22Rv1 (cell line): ENCODE results near the gene LTBP1.

ENCODE experiments used
- H3K27ac ChIP-seq: fragments of 450-650 bp; 2 replicates; pipeline ENCODE4 v1.5.1; 2017
- ZFX ChIP-seq: fragments of 450-650 bp; IDR thresholded peaks from 2 replicates; pipeline ENCODE4 v1.6.1; 2017; ENCODE audit warnings: antibody characterized with exemption, borderline replicate concordance
- TF ChIP-seq, protein P1 (sequence below): fragments of 450-650 bp; IDR thresholded peaks from 2 replicates; pipeline ENCODE4 v1.5.1; 2017; ENCODE audit warnings: mild to moderate bottlenecking

Gene LTBP1

GRCh38 chr2:33146102-33146501, 199.3 kb downstream of the LTBP1 start:
- no peak for TF ChIP-seq ZFX
- TF ChIP-seq, protein P1, sequence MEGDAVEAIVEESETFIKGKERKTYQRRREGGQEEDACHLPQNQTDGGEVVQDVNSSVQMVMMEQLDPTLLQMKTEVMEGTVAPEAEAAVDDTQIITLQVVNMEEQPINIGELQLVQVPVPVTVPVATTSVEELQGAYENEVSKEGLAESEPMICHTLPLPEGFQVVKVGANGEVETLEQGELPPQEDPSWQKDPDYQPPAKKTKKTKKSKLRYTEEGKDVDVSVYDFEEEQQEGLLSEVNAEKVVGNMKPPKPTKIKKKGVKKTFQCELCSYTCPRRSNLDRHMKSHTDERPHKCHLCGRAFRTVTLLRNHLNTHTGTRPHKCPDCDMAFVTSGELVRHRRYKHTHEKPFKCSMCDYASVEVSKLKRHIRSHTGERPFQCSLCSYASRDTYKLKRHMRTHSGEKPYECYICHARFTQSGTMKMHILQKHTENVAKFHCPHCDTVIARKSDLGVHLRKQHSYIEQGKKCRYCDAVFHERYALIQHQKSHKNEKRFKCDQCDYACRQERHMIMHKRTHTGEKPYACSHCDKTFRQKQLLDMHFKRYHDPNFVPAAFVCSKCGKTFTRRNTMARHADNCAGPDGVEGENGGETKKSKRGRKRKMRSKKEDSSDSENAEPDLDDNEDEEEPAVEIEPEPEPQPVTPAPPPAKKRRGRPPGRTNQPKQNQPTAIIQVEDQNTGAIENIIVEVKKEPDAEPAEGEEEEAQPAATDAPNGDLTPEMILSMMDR: no peak
- H3K27ac ChIP-seq: no peak overlapping the region

DNA sequence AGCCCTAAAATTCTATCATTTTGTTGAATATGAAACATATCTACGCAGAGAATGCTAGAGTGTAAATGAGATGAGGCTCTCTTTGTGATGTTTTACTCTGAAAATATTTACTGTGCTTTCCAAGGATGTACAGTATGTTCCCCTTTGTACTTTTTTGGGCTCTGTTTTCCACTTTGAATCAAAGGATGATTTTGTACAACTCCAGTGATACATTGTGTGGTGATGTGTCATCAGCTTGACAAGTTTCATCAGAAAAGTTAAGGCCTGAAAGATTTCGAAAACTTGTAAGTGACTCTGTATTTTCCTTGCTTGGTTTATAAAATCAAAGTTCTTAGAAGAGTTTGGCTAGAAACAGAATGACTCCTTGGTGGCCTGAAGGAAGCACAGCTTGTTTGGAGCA, 206.3 kb downstream of the LTBP1 start:
- H3K27ac ChIP-seq: no peak overlapping the region
- no peak for TF ChIP-seq ZFX
- TF ChIP-seq, protein P1: no peak

DNA sequence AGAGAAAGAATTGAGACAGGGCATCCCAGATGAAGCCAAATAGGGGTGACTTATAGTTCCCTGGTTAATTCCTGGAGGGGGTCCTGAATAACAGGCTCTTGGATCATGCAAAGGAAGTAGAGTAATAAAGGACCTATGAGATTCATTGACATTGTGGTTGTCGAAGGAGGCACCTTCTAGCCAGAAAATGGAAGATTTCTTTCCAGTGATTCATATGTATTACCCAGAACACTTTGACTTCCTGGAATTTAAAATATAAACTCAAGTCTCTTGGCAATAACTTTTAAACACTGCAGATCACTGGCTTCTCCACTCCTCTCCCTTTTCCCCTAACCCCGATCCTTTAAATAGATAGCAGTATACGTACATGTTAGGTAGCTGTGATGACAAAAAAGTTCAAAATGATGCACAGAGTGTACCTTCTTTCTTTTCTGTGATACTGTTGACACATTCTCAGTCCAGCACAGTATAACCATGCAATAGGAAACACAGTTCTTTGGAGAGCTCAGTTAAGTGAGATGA, 211.8 kb downstream of the LTBP1 start:
- TF ChIP-seq, protein P1: no peak
- no peak for TF ChIP-seq ZFX
- H3K27ac ChIP-seq: no peak overlapping the region

- H3K27ac ChIP-seq: no peak overlapping the region
- TF ChIP-seq ZFX: no peak
- TF ChIP-seq, protein P1: no peak
Measured at GRCh38 chr2:33160191-33160590, 213.4 kb downstream of the LTBP1 start.

- TF ChIP-seq, protein P1: no peak
- TF ChIP-seq ZFX: no peak
- H3K27ac ChIP-seq: no peak overlapping the region
Measured at GRCh38 chr2:33166287-33166881, 219.6 kb downstream of the LTBP1 start.

GRCh38 chr2:33167622-33168245, 221.0 kb downstream of the LTBP1 start:
- no peak for TF ChIP-seq ZFX
- TF ChIP-seq, protein P1: no peak
- H3K27ac ChIP-seq: no peak overlapping the region

DNA sequence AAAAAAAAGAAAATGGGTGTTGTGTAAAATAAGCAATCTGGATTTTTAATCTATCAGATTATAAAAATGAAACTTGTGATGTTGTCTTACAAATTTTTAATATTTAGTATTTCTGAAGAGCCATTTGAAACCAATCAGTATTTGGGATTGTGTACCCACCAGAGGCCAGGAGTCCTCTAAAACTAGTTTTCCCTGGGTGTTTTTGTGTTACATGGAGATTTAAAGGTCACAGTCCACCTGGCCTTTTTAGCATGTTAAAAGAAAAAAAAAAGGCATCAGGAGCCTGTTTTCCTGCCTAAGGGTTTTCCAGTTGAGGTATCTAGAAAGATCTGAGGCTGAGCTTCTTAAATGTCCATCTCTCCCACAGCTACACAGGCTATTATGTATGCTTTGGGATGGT, 221.7 kb downstream of the LTBP1 start:
- H3K27ac ChIP-seq: no peak overlapping the region

More for the DNA sequence above, 221.7 kb downstream of the LTBP1 start:
- TF ChIP-seq ZFX: no peak
- TF ChIP-seq, protein P1: no peak
